HuH-7 (cell line): ENCODE data around the gene RIMOC1.
"Not testable (repeated sequence)": the region's sequence is repeated elsewhere in the genome, so short reads cannot be mapped to it uniquely, and the experiment has no call there.

Source experiments
- DNase-seq: peaks from one replicate; pipeline ENCODE4 v3.0.0; 2011; ENCODE audit warnings: low spot score

RIMOC1 gene

DNA sequence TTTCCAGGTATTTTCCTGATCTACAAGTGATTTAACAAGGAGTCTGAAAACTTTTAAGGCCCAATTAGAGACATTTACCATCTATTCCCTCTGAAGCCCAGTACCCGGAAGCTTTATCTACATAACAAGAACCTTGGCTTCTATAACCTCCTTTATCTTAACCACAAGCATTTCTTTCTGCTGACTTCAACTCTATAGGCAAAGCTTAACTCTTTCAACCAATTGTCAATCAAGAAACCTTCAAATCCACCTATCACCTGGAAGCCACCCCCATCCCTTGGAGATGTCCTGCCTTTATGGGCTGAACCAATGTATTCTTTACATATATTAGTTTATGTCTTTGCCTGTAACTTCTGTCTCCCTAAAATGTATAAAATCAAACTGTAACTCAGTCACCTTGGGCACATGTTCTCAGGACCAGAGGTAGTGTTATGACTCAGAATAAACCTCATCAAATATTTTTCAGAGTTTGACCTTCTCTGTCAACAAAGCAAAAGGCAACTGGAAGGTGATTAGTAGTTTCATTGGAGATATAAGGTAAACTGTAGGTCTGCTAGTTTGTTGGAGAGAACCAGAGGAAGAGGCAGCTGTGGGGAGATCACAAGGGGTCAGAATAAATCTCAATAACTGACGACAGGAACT, 13.0 kb upstream of the RIMOC1 start:
- no peak for DNase-seq

DNA sequence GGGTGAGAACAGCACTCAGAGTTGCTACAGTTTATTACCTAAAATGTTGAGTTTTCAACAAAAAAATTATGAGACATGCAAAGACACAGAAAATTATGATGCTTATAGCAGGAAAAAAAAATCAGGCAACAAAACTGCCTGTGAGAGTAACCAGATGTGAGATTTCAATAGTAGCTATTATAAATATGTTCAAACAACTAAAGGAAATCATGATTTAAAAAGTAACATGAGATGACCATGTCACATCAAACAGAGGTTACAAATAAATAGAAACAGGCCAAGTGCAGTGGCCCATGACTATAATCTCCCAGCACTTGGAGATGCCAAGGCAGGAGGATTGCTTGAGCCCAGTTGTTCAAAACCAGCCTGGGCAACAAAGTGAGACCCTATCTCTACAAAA, 12.1 kb upstream of the RIMOC1 start:
- no peak for DNase-seq

DNA sequence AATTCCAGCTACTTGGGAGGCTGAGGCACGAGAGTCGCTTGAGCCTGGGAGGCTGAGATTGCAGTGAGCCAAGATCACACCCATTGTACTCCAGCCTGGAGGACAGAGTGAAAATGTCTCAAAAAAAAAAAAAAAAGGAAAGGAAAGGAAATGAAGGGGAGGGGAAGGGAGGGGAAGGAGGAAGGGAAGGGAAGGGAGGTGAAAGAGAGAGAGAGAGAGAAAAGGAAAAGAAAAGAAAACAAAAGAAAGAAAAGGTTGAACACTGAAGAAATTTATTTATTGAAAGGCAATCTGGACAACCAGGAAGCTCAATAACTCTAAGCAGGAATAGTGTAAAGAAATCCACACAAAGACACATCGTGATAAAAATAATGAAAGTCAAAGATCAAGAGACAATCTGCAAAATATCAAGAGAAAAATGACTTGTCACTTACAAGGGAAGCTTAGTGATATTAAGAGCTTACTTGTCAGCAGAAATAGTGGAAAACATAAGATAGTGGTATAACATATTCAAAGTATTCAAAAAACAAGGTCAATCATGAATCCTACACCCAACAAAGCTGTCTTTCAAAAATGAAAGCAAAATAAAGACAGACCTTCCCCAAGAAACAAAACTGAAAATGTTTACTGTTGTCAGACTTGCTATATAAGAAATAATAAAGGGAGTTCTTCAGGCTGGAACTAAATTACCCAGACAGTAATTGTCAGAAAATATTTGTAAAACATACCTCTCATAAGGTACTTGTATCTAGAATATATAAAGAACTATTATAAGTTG, 10.9 kb upstream of the RIMOC1 start:
- no peak for DNase-seq

DNA sequence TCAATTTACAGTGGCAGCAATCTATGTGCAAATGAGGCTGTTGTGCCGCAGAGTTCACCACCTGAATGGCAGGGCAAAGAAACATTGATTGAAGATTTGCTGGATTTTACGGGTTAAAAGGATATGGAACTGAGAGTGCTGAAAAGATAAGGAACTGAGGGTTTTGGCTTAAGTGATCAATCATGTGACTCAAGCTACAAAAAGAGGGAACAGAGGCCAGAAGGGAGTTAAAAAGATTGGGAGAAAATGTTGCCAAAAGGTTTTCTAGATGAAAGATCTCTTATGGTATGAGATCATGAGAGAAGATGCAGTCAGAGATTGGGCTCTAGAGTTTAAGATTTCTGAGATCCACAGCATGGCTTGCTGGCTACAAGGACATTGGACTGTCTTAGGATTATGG, 7.9 kb upstream of the RIMOC1 start:
- DNase-seq = no peak

DNA sequence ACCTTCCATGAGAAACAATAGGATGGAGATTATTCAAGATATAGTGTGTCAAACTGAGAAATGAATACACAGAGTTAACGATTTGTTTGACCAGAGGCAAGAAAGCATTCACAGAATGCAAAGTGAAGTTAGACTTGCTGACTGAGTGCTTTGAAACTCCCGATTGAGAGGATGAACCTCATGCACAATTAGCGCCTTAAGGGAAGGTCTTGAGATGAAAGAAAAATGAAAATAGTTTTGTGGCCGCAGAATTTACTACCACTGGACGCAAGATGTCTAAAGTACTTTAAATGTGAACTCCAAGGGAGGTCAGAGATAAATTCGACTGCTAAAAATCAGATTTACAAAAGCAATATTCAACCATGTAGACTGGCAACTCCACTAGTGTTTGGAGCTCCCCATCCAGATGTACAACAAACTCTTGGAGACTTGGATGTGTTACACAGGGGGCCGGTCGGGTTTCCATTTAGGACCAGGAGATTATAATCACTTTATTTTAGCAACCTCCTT, 707 bp upstream of the RIMOC1 start:
- no peak for DNase-seq

DNA sequence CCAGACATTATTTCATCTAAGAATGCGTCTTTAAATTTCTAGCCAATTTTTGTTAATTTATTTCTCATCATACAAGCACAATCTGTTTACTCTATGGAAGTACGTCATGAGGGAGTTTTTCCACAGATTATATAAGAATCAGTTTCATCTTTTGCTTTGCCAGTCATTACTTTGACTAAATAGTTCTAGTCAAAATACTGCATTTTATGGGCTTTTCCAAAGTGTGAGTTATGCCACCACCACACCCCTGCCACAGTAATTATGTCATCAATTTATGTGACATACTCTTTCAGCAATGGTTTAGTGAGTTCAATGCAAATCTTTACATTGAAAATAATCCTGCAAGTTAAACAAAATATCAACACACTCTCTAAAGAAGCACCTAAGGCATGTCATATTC, 2.0 kb downstream of the RIMOC1 start:
- no peak for DNase-seq

DNA sequence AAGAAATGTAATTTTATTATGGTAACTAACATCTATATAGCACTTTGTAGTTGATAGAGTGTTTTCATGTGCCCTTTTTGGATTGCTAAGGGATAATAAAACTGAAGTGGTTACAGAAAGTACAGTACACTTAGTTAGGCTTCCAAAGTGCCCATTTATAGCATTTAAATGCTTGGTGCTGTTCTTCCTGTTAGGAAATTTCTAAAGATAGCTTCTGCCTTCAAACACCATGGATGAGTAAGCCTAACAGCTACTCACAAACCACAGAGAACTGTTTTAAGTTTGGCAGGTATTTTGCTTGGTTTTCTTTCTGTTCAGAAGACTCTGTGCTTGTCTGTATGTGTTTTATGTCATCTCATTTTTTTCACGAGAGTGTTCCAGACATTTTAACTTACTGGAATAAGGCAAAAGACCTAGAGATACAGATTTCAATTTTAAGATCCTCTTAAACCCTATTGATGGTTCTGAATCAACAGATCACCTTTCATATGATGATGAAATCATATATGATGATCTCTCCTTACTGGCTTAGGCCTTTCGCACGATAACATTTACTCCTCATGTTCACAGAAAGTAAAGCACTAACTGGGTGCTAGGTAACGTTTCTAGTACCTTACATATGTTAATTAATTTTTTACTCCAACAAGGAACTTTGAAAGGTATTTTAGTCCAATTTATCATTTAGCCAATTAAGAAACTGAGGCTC, 4.4 kb downstream of the RIMOC1 start:
- DNase-seq = no peak

DNA sequence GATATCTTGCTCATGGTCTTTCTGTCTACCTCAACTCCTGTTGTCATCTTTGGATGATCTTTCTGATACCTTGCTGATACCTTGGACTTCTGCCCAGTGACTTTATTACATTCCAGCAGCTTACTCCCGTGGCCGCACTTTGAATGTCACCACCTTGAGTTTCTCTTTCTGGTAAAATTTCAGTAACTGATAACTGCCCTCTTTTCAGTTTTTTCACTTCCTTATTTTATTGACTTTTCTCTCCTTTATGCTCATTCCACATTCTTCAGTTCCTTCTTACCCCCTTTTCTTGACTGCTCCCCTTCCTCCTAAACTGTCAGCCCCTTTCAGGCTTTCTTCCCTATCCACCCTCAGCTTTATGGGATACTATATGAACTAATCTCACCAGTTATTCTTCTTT, 14.0 kb downstream of the RIMOC1 start:
- DNase-seq = no peak

DNA sequence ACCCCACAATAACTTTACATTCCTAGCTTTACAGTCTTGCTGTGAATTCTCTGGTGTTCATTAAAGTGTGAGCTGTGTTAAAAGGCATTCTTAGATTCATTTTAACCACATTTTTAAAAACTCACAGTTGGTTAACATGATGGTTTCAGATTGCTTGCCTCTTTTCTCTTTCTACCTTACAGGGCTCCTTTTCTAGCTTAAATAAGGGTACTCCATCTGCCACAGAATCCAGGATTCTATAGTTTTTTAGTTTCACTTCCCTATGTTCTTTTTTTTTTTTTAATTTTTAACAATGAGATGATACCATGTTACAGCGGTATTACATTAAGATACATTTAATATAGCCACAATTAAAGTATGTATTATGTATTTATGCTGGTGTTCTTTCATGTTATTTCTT, 17.0 kb downstream of the RIMOC1 start:
- DNase-seq = no peak

DNA sequence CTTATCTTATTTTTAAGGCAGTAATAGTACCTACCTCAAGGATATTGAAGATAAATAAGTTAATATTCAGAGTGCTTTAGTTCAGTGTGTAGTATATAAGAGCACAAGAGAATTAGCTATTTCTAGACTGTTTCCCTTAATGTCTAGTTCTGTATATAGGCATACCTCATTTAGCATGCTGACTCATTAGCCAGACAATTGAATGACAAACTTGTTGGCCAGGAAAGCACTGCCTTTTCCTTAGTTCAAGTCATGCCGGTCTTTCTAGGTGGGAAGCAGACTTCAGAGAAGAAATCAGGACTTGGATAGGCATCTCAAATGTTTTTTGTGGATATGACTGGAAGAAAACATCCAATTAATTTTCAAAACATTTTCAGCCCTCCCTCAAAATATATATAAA, 17.7 kb downstream of the RIMOC1 start:
- no peak for DNase-seq

DNA sequence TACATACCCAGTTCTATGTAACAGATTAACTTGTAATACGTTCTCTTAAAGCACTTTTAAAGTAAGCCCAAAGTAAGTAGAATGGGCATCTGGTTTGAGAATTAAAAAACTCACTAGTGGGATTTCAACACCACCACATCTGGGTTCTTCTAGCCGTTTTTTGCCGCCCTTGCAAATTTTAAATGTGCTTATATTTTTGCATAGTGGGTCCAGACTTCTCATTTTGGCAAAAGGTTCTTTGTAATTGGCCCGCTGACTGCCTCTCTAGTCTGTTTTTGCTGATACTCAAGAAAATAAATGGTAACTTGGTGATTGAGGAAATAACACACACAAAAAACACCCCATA, 20.4 kb downstream of the RIMOC1 start:
- DNase-seq = no peak

DNA sequence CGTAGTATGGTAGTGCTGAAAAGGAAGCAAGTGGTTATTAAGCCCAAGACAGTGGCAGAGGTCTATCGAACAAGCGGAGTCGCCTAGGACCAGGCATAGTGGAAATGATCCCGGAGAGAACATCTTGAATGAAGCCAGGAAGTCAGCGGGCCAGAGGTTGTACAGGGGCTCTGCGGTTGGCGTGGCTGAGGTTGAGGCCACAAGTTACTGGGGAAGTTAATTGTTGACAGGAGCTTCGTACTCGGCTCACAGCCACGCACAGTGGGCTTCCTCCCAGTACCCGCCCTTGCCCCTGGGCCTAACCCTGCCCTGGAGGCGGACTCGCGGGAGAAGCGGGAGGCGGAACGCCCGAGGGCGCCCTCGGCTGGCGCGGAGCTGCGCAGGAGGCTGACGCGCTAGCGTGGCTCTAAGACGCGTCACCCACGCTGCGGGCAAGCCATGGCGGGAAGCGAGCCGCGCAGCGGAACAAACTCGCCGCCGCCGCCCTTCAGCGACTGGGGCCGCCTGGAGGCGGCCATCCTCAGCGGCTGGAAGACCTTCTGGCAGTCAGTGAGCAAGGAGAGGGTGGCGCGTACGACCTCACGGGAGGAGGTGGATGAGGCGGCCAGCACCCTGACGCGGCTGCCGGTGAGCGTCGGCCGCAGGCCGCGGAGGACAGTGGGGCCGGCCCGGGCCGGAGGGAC, 20.9 kb downstream of the RIMOC1 start, which contains the start of gene FBXO4:
Gene FBXO4 (plus strand): TSS at position 410 of the 683 bp plus-strand sequence. CDS start 29 bp downstream, at position 439.
- peak; percentile 86 for DNase-seq

DNA sequence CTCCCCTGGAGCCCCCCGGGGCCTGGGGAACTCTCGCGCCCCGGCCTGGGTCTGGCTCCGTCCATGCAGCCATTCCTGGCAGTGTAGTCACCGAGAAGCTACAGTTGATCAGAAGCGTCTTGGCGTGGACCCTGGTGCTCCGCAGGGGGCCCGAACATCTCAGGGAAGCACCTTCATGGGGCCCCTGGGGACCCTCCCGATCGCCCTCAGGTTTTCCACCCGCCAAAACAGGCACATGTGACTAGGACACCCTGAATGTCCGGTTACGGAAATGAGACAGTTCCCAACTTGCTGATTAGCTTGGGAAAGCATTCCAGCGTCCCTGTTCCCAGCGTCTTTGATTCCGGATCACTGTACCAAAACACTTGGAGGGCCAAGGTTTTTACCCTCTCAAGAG, 21.4 kb downstream of the RIMOC1 start:
- DNase-seq = peak; percentile 44

DNA sequence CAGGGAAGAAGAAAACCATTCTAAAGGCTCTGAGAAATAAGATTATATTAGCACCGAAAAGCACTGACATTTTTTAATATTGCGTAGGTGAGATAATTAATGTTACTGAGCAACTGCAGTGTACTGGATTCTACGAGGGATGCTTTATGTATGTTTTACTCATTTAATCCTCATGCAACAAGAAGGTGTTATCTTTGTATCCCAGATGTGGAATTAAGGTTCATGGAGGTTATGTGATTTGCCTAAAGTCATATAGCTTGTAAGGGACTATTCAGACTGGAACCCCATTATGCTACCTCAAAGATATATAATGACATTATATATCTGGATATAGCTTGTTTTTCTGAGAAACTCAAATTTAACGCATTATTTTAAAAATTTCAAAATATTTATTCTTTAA, 23.5 kb downstream of the RIMOC1 start:
- DNase-seq = no peak

DNA sequence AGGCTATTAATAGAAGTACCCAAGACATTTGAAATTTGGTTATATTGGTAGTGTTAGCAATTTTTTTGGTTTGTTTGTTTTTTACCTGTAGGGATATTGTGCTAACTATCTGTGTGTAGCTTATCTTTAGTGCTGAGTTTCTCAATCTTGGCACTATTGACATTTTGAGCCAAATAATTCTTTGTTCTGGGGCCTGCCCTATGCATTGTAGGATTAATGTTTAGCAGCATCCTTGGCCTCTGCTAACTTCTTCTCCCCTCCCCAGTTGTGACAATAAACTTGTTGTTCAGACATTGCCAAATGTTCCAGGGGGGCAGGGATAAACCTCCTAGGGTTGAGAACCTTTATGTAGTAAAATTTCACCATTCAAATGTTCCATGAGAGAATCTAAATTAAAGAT, 24.9 kb downstream of the RIMOC1 start:
- DNase-seq = peak; percentile 13

DNA sequence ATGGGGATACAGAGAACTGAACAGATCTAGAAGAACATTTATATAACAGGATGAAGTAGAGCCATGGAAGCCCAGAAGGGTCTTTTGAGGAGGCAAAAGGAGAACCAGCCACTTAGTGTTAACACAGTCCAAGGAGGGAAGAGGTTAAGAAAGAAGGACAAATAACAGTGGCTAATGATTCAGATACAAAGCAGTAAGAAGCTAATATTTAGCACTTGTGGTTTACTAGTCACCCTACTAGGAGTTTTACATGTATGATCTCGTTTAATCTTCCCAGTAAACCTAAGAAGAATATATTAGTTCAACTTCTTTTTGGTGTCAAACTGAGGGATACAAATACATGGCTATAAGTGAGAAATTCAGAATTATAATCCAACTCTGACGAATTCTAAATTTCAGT, 28.6 kb downstream of the RIMOC1 start:
- DNase-seq = no peak

DNA sequence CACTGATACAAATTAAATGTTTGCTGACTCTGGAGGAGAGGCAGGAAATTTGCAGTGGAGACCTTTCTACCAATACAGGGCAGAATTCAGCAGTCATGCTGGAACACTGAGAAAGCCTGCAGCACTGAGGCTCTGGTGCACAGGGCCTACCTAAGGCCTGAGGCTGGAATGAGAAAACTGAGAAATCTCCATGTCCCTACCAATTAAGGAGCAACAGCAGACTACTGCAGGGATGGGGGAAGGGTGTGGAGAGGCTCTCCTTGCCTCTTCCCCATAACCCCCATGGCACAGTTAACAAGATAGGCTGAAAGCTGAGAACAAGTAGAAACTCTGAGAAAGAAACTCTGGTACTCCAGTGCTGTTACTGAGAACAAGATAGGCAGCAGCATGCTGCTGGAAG, 31.4 kb downstream of the RIMOC1 start:
- DNase-seq = no peak

DNA sequence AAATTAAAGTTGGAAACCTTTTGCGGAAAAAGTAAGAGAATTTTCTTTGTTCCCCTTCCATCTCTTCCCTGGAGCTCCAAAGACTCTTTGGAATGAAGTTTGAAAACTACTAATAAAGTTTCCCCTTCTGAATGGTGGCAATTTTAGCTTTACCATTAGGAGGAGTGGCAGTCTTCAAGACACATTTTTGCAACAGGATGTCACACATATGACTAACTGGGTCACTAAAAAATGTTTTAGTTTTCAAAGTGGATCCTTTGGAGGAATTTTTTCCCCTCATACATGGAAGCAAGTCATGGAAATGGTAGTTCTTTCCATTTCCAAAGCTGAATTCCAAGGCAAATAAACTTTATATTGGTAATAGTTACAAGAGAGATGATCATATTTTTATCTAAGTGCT, 36.5 kb downstream of the RIMOC1 start:
- no peak for DNase-seq

DNA sequence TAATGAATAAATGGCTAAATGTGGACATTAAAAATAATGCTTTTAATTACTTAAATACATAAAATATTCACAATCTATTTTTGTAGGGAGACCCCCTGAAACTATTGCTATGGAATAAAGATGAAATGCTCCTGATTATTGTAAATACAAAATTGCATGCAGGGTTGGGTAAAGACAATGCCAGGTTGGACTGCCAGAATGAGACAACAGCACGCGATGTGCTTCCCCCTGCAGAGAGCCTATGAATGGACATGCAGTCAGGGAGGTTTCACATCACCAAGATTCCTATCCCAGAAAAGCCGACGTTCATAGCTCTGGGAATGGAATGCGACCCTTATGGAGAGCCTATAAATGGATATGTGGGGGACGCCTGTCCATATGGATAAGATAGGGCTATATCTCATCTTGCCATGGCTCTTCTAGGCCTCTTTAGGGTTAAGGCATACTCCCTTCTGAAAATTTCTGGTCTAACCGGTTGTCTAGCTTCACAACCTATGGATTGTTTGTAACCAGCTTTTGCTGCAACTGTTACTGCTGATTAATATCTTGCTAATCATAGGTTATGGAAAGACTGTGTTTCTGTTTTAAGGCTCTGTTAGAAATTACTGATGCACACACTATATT, 41.3 kb downstream of the RIMOC1 start:
- not testable (repeated sequence) for DNase-seq

DNA sequence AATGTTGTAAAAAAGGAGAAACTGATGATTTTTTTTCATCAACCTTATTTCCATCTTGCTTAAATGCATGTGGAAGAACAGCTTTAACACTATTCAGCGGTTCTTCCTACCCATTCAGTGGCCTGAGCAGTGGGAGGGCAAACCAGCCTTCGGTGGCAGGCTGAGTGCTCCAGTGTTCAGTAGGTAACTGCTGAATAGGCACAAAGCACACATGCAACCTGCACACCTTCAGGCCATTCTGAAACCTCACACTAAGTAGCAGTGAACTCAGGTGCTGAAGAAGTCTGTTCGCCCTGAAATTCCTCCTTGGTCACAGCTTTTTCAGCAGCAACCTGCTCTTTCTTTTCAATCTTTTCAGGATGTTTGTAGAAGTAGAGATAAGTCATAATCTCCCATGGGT, 47.1 kb downstream of the RIMOC1 start:
- DNase-seq = no peak
